Measurements from ENCODE around the gene MED12L.

The MED12L gene

GRCh38 chr3:151410891-151411559 lies 325.6 kb downstream of the MED12L start:
- TF ChIP-seq JUND (IDR thresholded peaks at IDR 0.05; ENCODE audit: low read depth): no peak
- no peak for DNase-seq (ENCODE audit: low read depth in 1 of 2, low spot score in 1 of 2)
- in situ Hi-C loops (cut with HindIII; ENCODE audit: low pct_unique_long_range_greater_than_20kb, low sequenced_read_pairs): no loop called here

DNA sequence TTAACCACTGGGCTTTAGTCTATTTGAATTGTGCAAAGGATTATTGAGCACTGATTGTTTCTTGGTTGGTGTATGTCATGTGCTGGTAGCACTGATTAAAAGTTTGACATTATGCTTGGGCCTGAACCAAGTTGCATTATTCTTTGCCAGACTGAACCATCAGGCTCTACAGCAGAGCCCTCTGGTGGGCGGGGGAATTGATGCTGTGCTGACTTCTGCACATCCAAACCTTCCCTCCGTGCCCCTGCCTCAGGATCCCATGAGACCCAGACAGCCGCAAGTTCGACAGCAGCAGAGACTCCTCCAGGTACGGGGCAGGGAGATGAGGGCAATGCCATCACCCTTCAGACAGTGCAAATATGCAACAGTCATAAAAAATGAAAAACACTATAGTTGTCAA lies 327.5 kb downstream of the MED12L start:
- no peak for DNase-seq (ENCODE audit: low read depth in 1 of 2, low spot score in 1 of 2)
- no peak for TF ChIP-seq JUND (IDR thresholded peaks at IDR 0.05; ENCODE audit: low read depth)
- in situ Hi-C loops (cut with HindIII; ENCODE audit: low pct_unique_long_range_greater_than_20kb, low sequenced_read_pairs): no loop called here

- in situ Hi-C loops (cut with HindIII; ENCODE audit: low pct_unique_long_range_greater_than_20kb, low sequenced_read_pairs): no loop called here
- DNase-seq (ENCODE audit: low read depth in 1 of 2, low spot score in 1 of 2): no peak
- no peak for TF ChIP-seq JUND (IDR thresholded peaks at IDR 0.05; ENCODE audit: low read depth)
These were observed 329.8 kb downstream of the MED12L start for GRCh38 chr3:151415289-151415688.

DNA sequence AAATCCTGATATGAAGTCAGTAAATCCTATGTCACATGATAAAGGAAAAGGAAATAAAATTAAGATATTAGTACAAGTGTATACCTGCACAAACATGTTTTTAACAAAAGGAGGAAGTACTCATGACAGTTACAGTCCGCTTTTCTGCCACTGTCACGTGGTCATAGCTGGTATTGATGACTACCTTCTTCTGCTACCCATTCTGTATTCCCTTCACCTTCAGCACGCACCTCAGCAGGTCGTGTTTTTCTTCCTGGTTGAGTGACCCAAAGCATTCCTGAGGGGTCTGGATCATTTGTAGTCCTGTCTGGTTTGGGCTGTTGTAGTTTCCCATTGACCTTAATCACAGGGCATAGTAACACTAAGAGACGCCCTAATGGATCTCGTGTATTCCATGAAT lies 334.3 kb downstream of the MED12L start:
- in situ Hi-C loops (cut with HindIII; ENCODE audit: low pct_unique_long_range_greater_than_20kb, low sequenced_read_pairs): no loop called here
- TF ChIP-seq JUND (IDR thresholded peaks at IDR 0.05; ENCODE audit: low read depth): no peak
- DNase-seq (ENCODE audit: low read depth in 1 of 2, low spot score in 1 of 2): no peak

DNA sequence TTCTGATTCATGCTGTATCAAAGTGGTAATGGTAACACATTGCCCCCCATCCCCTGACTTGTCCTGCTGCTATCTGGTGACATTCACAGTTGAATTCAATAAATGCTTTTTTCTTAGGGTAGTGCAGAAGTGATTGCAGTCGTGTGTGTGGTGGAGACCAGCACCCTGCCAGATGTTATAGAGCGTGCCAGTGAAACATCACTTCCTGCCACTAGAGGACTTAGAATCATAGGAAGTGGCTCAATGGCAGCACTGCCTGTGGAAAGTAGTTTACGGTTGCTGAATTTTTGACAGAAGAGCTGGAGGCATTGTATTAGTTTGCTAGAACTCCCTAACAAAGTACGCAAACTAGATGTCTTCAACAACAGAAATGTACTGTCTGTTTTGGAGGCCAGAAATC lies 336.5 kb downstream of the MED12L start:
- DNase-seq (ENCODE audit: low read depth in 1 of 2, low spot score in 1 of 2): no peak
- TF ChIP-seq JUND (IDR thresholded peaks at IDR 0.05; ENCODE audit: low read depth): no peak
- in situ Hi-C loops (cut with HindIII; ENCODE audit: low pct_unique_long_range_greater_than_20kb, low sequenced_read_pairs): no loop called here

GRCh38 chr3:151423091-151423490 lies 337.6 kb downstream of the MED12L start:
- TF ChIP-seq JUND (IDR thresholded peaks at IDR 0.05; ENCODE audit: low read depth): no peak
- DNase-seq (ENCODE audit: low read depth in 1 of 2, low spot score in 1 of 2): no peak
- in situ Hi-C loops (cut with HindIII; ENCODE audit: low pct_unique_long_range_greater_than_20kb, low sequenced_read_pairs): no loop called here

GRCh38 chr3:151425627-151426340 lies 340.3 kb downstream of the MED12L start:
- DNase-seq (ENCODE audit: low read depth in 1 of 2, low spot score in 1 of 2): no peak
- in situ Hi-C loops (cut with HindIII; ENCODE audit: low pct_unique_long_range_greater_than_20kb, low sequenced_read_pairs): no loop called here
- TF ChIP-seq JUND (IDR thresholded peaks at IDR 0.05; ENCODE audit: low read depth): no peak

DNA sequence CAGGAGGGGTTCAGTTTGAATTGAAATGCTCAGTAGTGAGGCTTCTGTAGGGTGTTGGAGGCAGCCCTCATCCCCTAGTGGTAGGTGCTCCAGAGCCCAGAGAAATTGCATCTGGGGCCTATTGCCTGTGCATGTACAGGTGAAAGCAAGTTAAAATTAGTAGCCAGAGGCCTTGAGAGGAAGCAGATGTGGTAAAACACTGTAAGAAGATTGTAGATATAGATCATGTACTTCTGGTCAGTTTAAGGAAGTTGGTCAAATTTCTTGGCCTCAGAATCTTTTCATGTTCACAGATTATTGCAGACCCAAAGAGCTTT lies 340.8 kb downstream of the MED12L start:
- TF ChIP-seq JUND (IDR thresholded peaks at IDR 0.05; ENCODE audit: low read depth): no peak
- in situ Hi-C loops (cut with HindIII; ENCODE audit: low pct_unique_long_range_greater_than_20kb, low sequenced_read_pairs): no loop called here
- DNase-seq (ENCODE audit: low read depth in 1 of 2, low spot score in 1 of 2): peak in 1 of 2 experiments; percentile 26

DNA sequence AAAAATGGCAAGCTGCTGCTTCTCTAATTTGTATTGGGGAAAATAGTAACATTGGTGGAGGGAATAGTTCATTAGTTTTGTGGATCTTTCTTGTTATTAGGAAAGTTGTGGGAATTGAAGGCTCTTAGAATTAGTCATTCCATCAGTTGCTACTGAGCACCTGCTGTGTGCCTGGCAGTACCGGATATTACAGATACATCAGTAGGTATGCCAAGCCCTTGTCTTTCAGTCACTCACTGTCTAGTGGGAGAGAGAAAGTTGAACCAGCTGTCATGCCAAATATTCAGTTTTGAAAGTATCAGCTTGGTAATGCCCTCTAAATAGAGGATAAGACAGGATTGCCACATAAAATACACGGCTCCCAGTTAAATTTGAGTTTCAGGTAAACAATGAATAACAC lies 342.9 kb downstream of the MED12L start:
- in situ Hi-C loops (cut with HindIII; ENCODE audit: low pct_unique_long_range_greater_than_20kb, low sequenced_read_pairs): no loop called here
- no peak for DNase-seq (ENCODE audit: low read depth in 1 of 2, low spot score in 1 of 2)
- TF ChIP-seq JUND (IDR thresholded peaks at IDR 0.05; ENCODE audit: low read depth): no peak

GRCh38 chr3:151430821-151431484 lies 345.5 kb downstream of the MED12L start:
- in situ Hi-C loops (cut with HindIII; ENCODE audit: low pct_unique_long_range_greater_than_20kb, low sequenced_read_pairs): no loop called here
- DNase-seq (ENCODE audit: low read depth in 1 of 2, low spot score in 1 of 2): no peak
- TF ChIP-seq JUND (IDR thresholded peaks at IDR 0.05; ENCODE audit: low read depth): no peak

DNA sequence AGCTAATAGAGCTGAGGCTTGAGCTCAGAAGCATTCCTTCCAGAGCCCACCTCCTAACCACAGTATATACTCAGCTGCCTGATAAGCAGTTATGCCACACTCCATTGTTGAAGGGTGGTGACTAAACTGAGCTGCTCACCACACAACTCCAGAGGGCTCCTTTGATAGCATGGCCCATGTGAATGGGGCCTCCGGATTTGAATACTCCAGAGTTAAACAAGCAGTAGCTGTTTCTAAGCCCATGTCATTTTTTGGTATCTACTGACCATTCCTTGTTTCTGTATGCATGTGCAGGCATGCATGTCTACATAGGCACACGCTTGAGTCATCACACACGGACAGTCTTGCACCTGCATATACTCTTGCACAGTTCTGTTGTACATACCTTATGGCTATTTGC lies 346.5 kb downstream of the MED12L start:
- no peak for DNase-seq (ENCODE audit: low read depth in 1 of 2, low spot score in 1 of 2)
- in situ Hi-C loops (cut with HindIII; ENCODE audit: low pct_unique_long_range_greater_than_20kb, low sequenced_read_pairs): no loop called here

GRCh38 chr3:151432616-151433372 lies 347.3 kb downstream of the MED12L start:
- no peak for TF ChIP-seq JUND (IDR thresholded peaks at IDR 0.05; ENCODE audit: low read depth)
- in situ Hi-C loops (cut with HindIII; ENCODE audit: low pct_unique_long_range_greater_than_20kb, low sequenced_read_pairs): no loop called here
- no peak for DNase-seq (ENCODE audit: low read depth in 1 of 2, low spot score in 1 of 2)

More for the DNA sequence above, 346.5 kb downstream of the MED12L start:
- TF ChIP-seq JUND (IDR thresholded peaks at IDR 0.05; ENCODE audit: low read depth): no peak
